ENCODE results near the gene RAB6D.
"Not testable (repeated sequence)": the region's sequence is repeated elsewhere in the genome, so short reads cannot be mapped to it uniquely, and the experiment has no call there.

RAB6D gene

GRCh38 chr2:131369954-131370353, 6.0 kb upstream of the RAB6D start:
- TF ChIP-seq, protein P1, sequence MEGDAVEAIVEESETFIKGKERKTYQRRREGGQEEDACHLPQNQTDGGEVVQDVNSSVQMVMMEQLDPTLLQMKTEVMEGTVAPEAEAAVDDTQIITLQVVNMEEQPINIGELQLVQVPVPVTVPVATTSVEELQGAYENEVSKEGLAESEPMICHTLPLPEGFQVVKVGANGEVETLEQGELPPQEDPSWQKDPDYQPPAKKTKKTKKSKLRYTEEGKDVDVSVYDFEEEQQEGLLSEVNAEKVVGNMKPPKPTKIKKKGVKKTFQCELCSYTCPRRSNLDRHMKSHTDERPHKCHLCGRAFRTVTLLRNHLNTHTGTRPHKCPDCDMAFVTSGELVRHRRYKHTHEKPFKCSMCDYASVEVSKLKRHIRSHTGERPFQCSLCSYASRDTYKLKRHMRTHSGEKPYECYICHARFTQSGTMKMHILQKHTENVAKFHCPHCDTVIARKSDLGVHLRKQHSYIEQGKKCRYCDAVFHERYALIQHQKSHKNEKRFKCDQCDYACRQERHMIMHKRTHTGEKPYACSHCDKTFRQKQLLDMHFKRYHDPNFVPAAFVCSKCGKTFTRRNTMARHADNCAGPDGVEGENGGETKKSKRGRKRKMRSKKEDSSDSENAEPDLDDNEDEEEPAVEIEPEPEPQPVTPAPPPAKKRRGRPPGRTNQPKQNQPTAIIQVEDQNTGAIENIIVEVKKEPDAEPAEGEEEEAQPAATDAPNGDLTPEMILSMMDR (IDR thresholded peaks at IDR 0.05; ENCODE audit: insufficient read depth, missing control alignments) = no peak
- DNase-seq (ENCODE audit: insufficient read length, low spot score) (no peak), FAIRE-seq (no peak)

GRCh38 chr2:131368493-131369066, 4.6 kb upstream of the RAB6D start:
- not testable (repeated sequence) for DNase-seq (ENCODE audit: insufficient read length, low spot score); FAIRE-seq

- TF ChIP-seq, protein P1 (IDR thresholded peaks at IDR 0.05; ENCODE audit: insufficient read depth, missing control alignments) = no peak
- FAIRE-seq = no peak
- no peak for DNase-seq (ENCODE audit: insufficient read length, low spot score)
These were observed 3.4 kb upstream of the RAB6D start for GRCh38 chr2:131367352-131367751.

- no peak for FAIRE-seq
- TF ChIP-seq, protein P1 (IDR thresholded peaks at IDR 0.05; ENCODE audit: insufficient read depth, missing control alignments) = no peak
- DNase-seq (ENCODE audit: insufficient read length, low spot score) = no peak
These were observed 2.7 kb upstream of the RAB6D start for GRCh38 chr2:131366643-131367042.

GRCh38 chr2:131365452-131365851, 1.5 kb upstream of the RAB6D start:
- no peak for DNase-seq (ENCODE audit: insufficient read length, low spot score)
- TF ChIP-seq, protein P1 (IDR thresholded peaks at IDR 0.05; ENCODE audit: insufficient read depth, missing control alignments) = no peak
- FAIRE-seq = no peak

DNA sequence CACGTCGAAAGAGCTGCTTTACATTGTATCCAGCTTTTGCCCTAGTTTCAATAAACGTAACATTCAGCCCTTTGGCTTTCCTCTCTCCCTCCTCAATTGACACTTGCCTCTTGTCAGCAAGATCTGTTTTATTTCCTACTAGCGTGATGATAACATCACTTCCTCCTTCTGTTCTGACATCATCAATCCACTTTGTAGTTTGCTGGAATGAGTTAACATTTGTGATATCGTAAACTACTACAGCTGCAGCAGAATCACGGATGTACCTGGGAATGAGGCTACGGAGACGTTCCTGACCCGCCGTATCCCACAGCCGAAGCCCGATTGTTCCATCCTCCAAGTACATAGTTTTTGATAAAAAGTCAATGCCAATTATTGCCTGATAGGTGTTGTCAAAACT, 755 bp downstream of the RAB6D start:
- FAIRE-seq; DNase-seq (ENCODE audit: insufficient read length, low spot score): not testable (repeated sequence)

GRCh38 chr2:131361773-131362172, 2.2 kb downstream of the RAB6D start:
- FAIRE-seq; DNase-seq (ENCODE audit: insufficient read length, low spot score): not testable (repeated sequence)

GRCh38 chr2:131353167-131353697, 10.7 kb downstream of the RAB6D start:
- not testable (repeated sequence) for DNase-seq (ENCODE audit: insufficient read length, low spot score); FAIRE-seq

GRCh38 chr2:131349021-131349420, 14.9 kb downstream of the RAB6D start:
- FAIRE-seq = no peak

GRCh38 chr2:131347035-131347434, 16.9 kb downstream of the RAB6D start:
- not testable (repeated sequence) for FAIRE-seq; DNase-seq (ENCODE audit: insufficient read length, low spot score)

More at GRCh38 chr2:131349021-131349420, 14.9 kb downstream of the RAB6D start:
- TF ChIP-seq, protein P1 (IDR thresholded peaks at IDR 0.05; ENCODE audit: insufficient read depth, missing control alignments) = no peak
- no peak for DNase-seq (ENCODE audit: insufficient read length, low spot score)

DNA sequence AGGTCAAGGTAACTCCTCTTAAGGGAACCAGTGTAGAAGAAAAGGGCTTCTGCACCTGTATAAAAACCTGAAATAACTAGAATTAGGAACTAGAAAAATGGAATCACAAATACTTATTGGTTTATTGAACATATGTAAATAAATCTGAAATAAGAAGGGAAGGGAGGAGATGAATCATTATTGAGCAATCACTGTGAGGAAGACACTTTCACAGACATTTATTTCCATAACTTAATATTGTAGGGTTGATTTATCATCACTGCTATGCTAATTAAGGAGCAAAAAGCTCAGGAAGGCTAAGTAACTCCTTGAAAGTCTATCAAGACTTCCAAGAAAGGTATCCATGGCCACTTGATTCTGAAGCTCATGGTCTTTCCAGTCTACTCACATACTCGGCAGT, 24.7 kb downstream of the RAB6D start:
- DNase-seq (ENCODE audit: insufficient read length, low spot score); FAIRE-seq: not testable (repeated sequence)

Data from D721Med (cell line).